K562 (cell line): ENCODE data around the gene RBM15. TPM values are rescaled to one million over a fixed set of nuclear protein-coding genes. Genes with fewer than 3 reads are reported as not detected.

ENCODE experiments used
- CCNT2 ChIP-seq: IDR thresholded peaks from 2 replicates; pipeline ENCODE4 v1.6.1; 2011; ENCODE audit warnings: borderline replicate concordance, low read depth, mild to moderate bottlenecking, moderate library complexity, mixed read lengths, low read length; ENCODE audit not compliant: insufficient read length; ENCODE audit errors: extremely low read depth
- E2F6 ChIP-seq, 2 experiments: IDR thresholded peaks; 2 replicates each; pipeline ENCODE4 v1.6.1; 2011; ENCODE audit warnings: borderline replicate concordance in 1 of 2, control low read depth in 1 of 2, low read depth in 1 of 2, low read length in 1 of 2, mild to moderate bottlenecking in 1 of 2, mixed read lengths in 1 of 2, moderate library complexity in 1 of 2; ENCODE audit not compliant: insufficient read depth in 1 of 2, insufficient read length in 1 of 2, poor library complexity in 1 of 2, severe bottlenecking in 1 of 2; ENCODE audit errors: extremely low read depth in 1 of 2
- HDGF ChIP-seq: fragments of 450-650 bp; IDR thresholded peaks from 2 replicates; pipeline ENCODE4 v1.6.1; 2016
- JUND ChIP-seq, 2 experiments: IDR thresholded peaks; 2 replicates in 1 of 2; 3 replicates in 1 of 2; pipeline ENCODE4 v1.6.1; 2011; ENCODE audit warnings: borderline replicate concordance in 2 of 2, low read depth in 2 of 2, low read length in 2 of 2, improper control_type of control experiment in 1 of 2, missing biosample characterization in 1 of 2, missing genetic modification characterization in 1 of 2, missing genetic modification reagents in 1 of 2
- MBD2 ChIP-seq: sonication (generic); IDR thresholded peaks from 2 replicates; pipeline ENCODE4 v1.6.1; 2016; ENCODE audit warnings: low read depth, borderline replicate concordance
- MCM7 ChIP-seq, 2 experiments: fragments of 450-650 bp; IDR thresholded peaks; 2 replicates each; pipeline ENCODE4 v1.6.1; 2016 to 2018
- NONO ChIP-seq, 2 experiments: fragments of 200-400 bp in 1 of 2; fragments of 450-650 bp in 1 of 2; formaldehyde crosslinking in 1 of 2; IDR thresholded peaks; 2 replicates each; pipeline ENCODE4 v1.6.1; 2017; ENCODE audit warnings: low read depth in 2 of 2, mild to moderate bottlenecking in 2 of 2, moderate library complexity in 2 of 2, low read length in 1 of 2
- POU5F1 ChIP-seq: fragments of 150-350 bp; IDR thresholded peaks from 2 replicates; pipeline ENCODE4 v1.6.1; 2014; ENCODE audit warnings: borderline replicate concordance, low read length, low read depth, mild to moderate bottlenecking; ENCODE audit not compliant: partially characterized antibody
- RNF219 ChIP-seq: fragments of 250-450 bp; sonication (Bioruptor Pico); IDR thresholded peaks from 2 replicates; pipeline ENCODE4 v1.5.0; 2022; ENCODE audit warnings: mild to moderate bottlenecking
- SIN3A ChIP-seq, 2 experiments: fragments of 150-350 bp in 1 of 2; IDR thresholded peaks; 2 replicates each; pipeline ENCODE4 v1.6.1; 2011 to 2016; ENCODE audit warnings: borderline replicate concordance in 2 of 2, low read depth in 2 of 2, low read length in 2 of 2, mild to moderate bottlenecking in 2 of 2, moderate library complexity in 2 of 2; ENCODE audit not compliant: control insufficient read depth in 1 of 2
- SIN3B ChIP-seq: fragments of 450-650 bp; IDR thresholded peaks from 2 replicates; pipeline ENCODE4 v1.6.1; 2017; ENCODE audit warnings: low read depth, mild to moderate bottlenecking, moderate library complexity
- SMAD1 ChIP-seq: fragments of 150-350 bp; IDR thresholded peaks from 2 replicates; pipeline ENCODE4 v1.6.1; 2014; ENCODE audit warnings: low read length, low read depth; ENCODE audit not compliant: partially characterized antibody
- SMARCB1 ChIP-seq: IDR thresholded peaks from 2 replicates; pipeline ENCODE4 v1.6.1; 2011; ENCODE audit warnings: improper control_type of control experiment, low read depth; ENCODE audit not compliant: insufficient read length
- TCF7 ChIP-seq: sonication (generic); IDR thresholded peaks from 2 replicates; pipeline ENCODE4 v1.6.1; 2016; ENCODE audit warnings: antibody characterized with exemption, borderline replicate concordance
- THAP12 ChIP-seq: fragments of 250-450 bp; sonication (Bioruptor Pico); IDR thresholded peaks from 2 replicates; pipeline ENCODE4 v1.9.0; 2021; ENCODE audit warnings: mild to moderate bottlenecking, inconsistent platforms
- ZBTB8A ChIP-seq: fragments of 450-650 bp; IDR thresholded peaks from 2 replicates; pipeline ENCODE4 v1.6.1; 2018; ENCODE audit warnings: mild to moderate bottlenecking, moderate library complexity; ENCODE audit not compliant: partially characterized antibody
- ZNF124 ChIP-seq: sonication (generic); formaldehyde crosslinking; IDR thresholded peaks from 2 replicates; pipeline ENCODE4 v1.8.1; 2022; ENCODE audit warnings: missing genetic modification reagents
- ZNF253 ChIP-seq: fragments of 250-450 bp; sonication (Bioruptor Pico); conservative IDR thresholded peaks from 2 replicates; pipeline ENCODE4 v1.6.1; 2021; ENCODE audit warnings: mild to moderate bottlenecking
- ZNF354B ChIP-seq: fragments of 250-450 bp; sonication (Bioruptor Pico); IDR thresholded peaks from 2 replicates; pipeline ENCODE4 v1.4.0; 2020
- ZNF778 ChIP-seq: fragments of 450-650 bp; formaldehyde crosslinking; IDR thresholded peaks from 2 replicates; pipeline ENCODE4 v1.4.0; 2020; ENCODE audit warnings: mild to moderate bottlenecking, moderate library complexity
- polyA plus RNA-seq, 8 experiments: library from polyadenylated mRNA; depleted of rRNA in 4 of 8; stranded (reverse) in 5 of 8; unstranded in 3 of 8; fragments of >200 nt; fragmentation: Nextera tagmentation in 2 of 8; fragmentation: Illumina TruSeq in 1 of 8; extraction: Ambion mirVana in 2 of 8; extraction: Trizol in 1 of 8; gene quantifications; 2 replicates each; pipeline versions ENCODE4 v1.2.1 to v1.2.3, GENCODE V29; 2011 to 2014; ENCODE audit warnings: inconsistent platforms in 1 of 8, missing spikeins in 1 of 8
- total RNA-seq, 7 experiments: library from RNA; depleted of rRNA in 6 of 7; stranded (reverse); fragments of >200 nt in 6 of 7; fragmentation: Illumina TruSeq in 2 of 7; extraction: Trizol in 2 of 7; gene quantifications; 2 replicates each; pipeline versions ENCODE4 v1.2.1 to v1.2.3, GENCODE V29; 2011 to 2021; ENCODE audit warnings: low replicate concordance in 1 of 7

Gene RBM15
- total and polyA plus RNA-seq, 9 of the 15 experiments (the other 6 are each of a cell fraction or from before 2014, with no cell fraction given) = 2.4 to 63.4 (median 28.2) TPM

- TF ChIP-seq SIN3A (IDR thresholded peaks at IDR 0.05; ENCODE audit: borderline replicate concordance in 2 of 2, control insufficient read depth in 1 of 2, low read depth in 2 of 2, low read length in 2 of 2) (peak in 1 of 2 experiments; percentile 44; a peak in 3 of 4 replicates), ZNF124 (CRISPR knock-in tag) (no peak), TCF7 (peak; percentile 46; the same call in 1 of the 2 replicates), SIN3B (peak; percentile 92), SMARCB1 (no peak), HDGF (no peak), NONO (IDR thresholded peaks at IDR 0.05; ENCODE audit: low read depth in 2 of 2, low read length in 1 of 2) (no peak), CCNT2 (peak; percentile 18), E2F6 (IDR thresholded peaks at IDR 0.05; ENCODE audit: borderline replicate concordance in 1 of 2, extremely low read depth in 1 of 2, insufficient read depth in 1 of 2, insufficient read length in 1 of 2, low read depth in 1 of 2, low read length in 1 of 2, poor library complexity in 1 of 2, severe bottlenecking in 1 of 2) (peak; percentile 13 to 58), ZNF354B (CRISPR knock-in tag) (no peak), ZBTB8A (no peak), THAP12 (CRISPR knock-in tag) (no peak; the same call in 1 of the 2 replicates), RNF219 (CRISPR knock-in tag) (no peak), SMAD1 (peak; percentile 60), ZNF253 (CRISPR knock-in tag) (no peak), MBD2 (peak; percentile 71; the same call in 1 of the 2 replicates), MCM7 (IDR thresholded peaks at IDR 0.05) (no peak), JUND (IDR thresholded peaks at IDR 0.05; ENCODE audit: borderline replicate concordance, low read depth, low read length) (0 out of 2 replicates have a peak, but pooled peaks have one; percentile 2), JUND (tag; IDR thresholded peaks at IDR 0.05; ENCODE audit: borderline replicate concordance, low read depth, low read length) (no peak), POU5F1 (no peak), ZNF778 (CRISPR knock-in tag) (no peak)
Observed at GRCh38 chr1:110339407-110340206, 430 bp downstream of the RBM15 start (continued).
